Osteocyte (in vitro differentiated cells): ENCODE data around the gene RAB8B. TPM values are rescaled to one million over a fixed set of nuclear protein-coding genes. Genes with fewer than 3 reads are reported as not detected.
A peak's percentile ranks its signal among the peaks of the same experiment; 100 is the strongest.

Source experiments
- DNase-seq: peaks from one replicate; pipeline ENCODE4 v3.0.0; 2021; ENCODE audit warnings: mixed read lengths; ENCODE audit not compliant: unreplicated experiment; ENCODE audit errors: extremely low spot score
- H3K27ac Mint-ChIP-seq: one replicate; pipeline ENCODE4 v1.8.0; 2021; ENCODE audit warnings: mild to moderate bottlenecking, mixed read lengths; ENCODE audit not compliant: unreplicated experiment
- H3K27me3 Mint-ChIP-seq: one replicate; pipeline ENCODE4 v1.8.0; 2021; ENCODE audit warnings: mixed read lengths; ENCODE audit not compliant: unreplicated experiment
- H3K36me3 Mint-ChIP-seq: one replicate; pipeline ENCODE4 v1.8.0; 2021; ENCODE audit warnings: mixed read lengths; ENCODE audit not compliant: unreplicated experiment
- H3K4me1 Mint-ChIP-seq: one replicate; pipeline ENCODE4 v1.8.0; 2021; ENCODE audit warnings: mixed read lengths; ENCODE audit not compliant: unreplicated experiment
- H3K4me3 Mint-ChIP-seq: one replicate; pipeline ENCODE4 v1.8.0; 2021; ENCODE audit warnings: mild to moderate bottlenecking, moderate library complexity, mixed read lengths; ENCODE audit not compliant: unreplicated experiment
- H3K9me3 Mint-ChIP-seq: one replicate; pipeline ENCODE4 v1.8.0; 2021; ENCODE audit warnings: mixed read lengths; ENCODE audit not compliant: unreplicated experiment
- CTCF ChIP-seq: fragments of 200-600 bp; sonication (generic); IDR thresholded peaks from 2 replicates; pipeline ENCODE4 v1.5.0; 2021; ENCODE audit warnings: antibody characterized with exemption, mild to moderate bottlenecking, moderate library complexity
- total RNA-seq: library from RNA; stranded (reverse); gene quantifications from 2 replicates; pipeline ENCODE4 v1.2.1, GENCODE V29; 2021

Gene RAB8B
- total RNA-seq, 1 donor from 2014 or later, result 29.8 TPM

- H3K4me3 Mint-ChIP-seq, result no peak overlapping the region
- DNase-seq, result no peak
- peak overlapping the region; percentile 24 for H3K27ac Mint-ChIP-seq
- H3K9me3 Mint-ChIP-seq, result no peaks in the 10 kb centered on the region
- H3K4me1 Mint-ChIP-seq, result peaks cover 35% of the 10 kb centered on the region
- no peaks in the 10 kb centered on the region for H3K27me3 Mint-ChIP-seq
- peaks cover 13% of the 10 kb centered on the region for H3K36me3 Mint-ChIP-seq
- peak; percentile 81 for TF ChIP-seq CTCF
These were observed 99.5 kb downstream of the RAB8B start for GRCh38 chr15:63288778-63289378.

- TF ChIP-seq CTCF, result no peak
- no peak for DNase-seq
- no peaks in the 10 kb centered on the region for H3K9me3 Mint-ChIP-seq
- H3K27ac Mint-ChIP-seq, result peak overlapping the region; percentile 96
- H3K4me1 Mint-ChIP-seq, result peaks cover 35% of the 10 kb centered on the region
- no peaks in the 10 kb centered on the region for H3K27me3 Mint-ChIP-seq
- H3K36me3 Mint-ChIP-seq, result peaks cover 28% of the 10 kb centered on the region
- H3K4me3 Mint-ChIP-seq, result no peak overlapping the region
These were observed 102.1 kb downstream of the RAB8B start for GRCh38 chr15:63291507-63291906.

- H3K36me3 Mint-ChIP-seq, result peaks cover 28% of the 10 kb centered on the region
- H3K4me1 Mint-ChIP-seq, result peaks cover 33% of the 10 kb centered on the region
- H3K9me3 Mint-ChIP-seq, result no peaks in the 10 kb centered on the region
- no peak overlapping the region for H3K4me3 Mint-ChIP-seq
- DNase-seq, result no peak
- no peak for TF ChIP-seq CTCF
- H3K27me3 Mint-ChIP-seq, result no peaks in the 10 kb centered on the region
- peak overlapping the region; percentile 96 for H3K27ac Mint-ChIP-seq
These were observed 102.8 kb downstream of the RAB8B start for GRCh38 chr15:63292241-63292640.

- no peak for DNase-seq
- H3K36me3 Mint-ChIP-seq, result peaks cover 26% of the 10 kb centered on the region
- peaks cover 33% of the 10 kb centered on the region for H3K4me1 Mint-ChIP-seq
- no peaks in the 10 kb centered on the region for H3K27me3 Mint-ChIP-seq
- H3K4me3 Mint-ChIP-seq, result no peak overlapping the region
- H3K27ac Mint-ChIP-seq, result peak overlapping the region; percentile 96
- no peaks in the 10 kb centered on the region for H3K9me3 Mint-ChIP-seq
- TF ChIP-seq CTCF, result no peak
These were observed 103.4 kb downstream of the RAB8B start for GRCh38 chr15:63292771-63293170.

- no peak for TF ChIP-seq CTCF
- Mint-ChIP-seq H3K4me1 (peaks cover 30% of the 10 kb centered on the region), H3K27me3 (no peaks in the 10 kb centered on the region), H3K27ac (no peak overlapping the region), H3K36me3 (peaks cover 34% of the 10 kb centered on the region), H3K9me3 (no peaks in the 10 kb centered on the region), H3K4me3 (no peak overlapping the region)
- no peak for DNase-seq
These were observed 105.0 kb downstream of the RAB8B start for GRCh38 chr15:63294359-63294758.
